T-helper 9 cell (primary cell): ENCODE results near the gene IL12B.
"Not testable (repeated sequence)": the region's sequence is repeated elsewhere in the genome, so short reads cannot be mapped to it uniquely, and the experiment has no call there.

Experiments
- DNase-seq: peaks from one replicate; pipeline ENCODE4 v3.0.0-alpha.2; 2020
- total RNA-seq, 2 donors: gene quantifications; one replicate each; lab custom pipeline; 2026; lab: John Stamatoyannopoulos, UW

Gene IL12B
- 0 reads per million in 2 donors for total RNA-seq

DNA sequence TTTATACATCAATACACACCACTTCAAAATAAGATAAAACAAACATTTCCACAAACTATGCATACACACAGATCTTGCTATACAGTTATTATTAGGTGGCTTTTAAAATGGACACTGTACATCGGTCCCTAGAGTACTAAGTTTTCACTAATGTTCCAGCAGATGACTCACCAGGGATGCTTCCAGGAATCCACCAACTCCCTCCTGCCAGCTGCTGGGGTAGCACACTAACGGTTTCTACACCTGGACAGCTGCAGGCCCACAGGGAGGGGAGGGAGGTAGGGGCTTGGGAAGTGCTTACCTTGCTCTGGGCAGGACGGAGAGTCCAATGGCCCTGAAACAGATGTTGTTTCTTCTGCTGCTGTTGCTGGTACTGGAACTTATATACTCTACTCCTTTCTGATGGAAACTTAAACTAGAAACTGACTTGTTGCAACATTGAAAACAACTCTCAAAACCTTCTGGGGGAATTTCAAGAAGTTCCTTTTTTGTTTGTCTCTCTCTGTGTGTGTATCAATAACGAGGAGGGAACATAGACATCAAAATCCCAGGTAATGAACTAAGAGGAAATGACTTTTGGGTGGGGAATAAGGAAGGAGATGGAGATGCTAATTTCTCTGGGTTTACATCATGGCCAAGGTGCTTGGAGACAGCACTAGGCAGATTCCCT lies at the start of gene IL12B:
TSS of gene IL12B (minus strand) at position 357 of the 670 bp plus-strand sequence. CDS start 3,705 bp downstream, outside the sequence.
- no peak for DNase-seq

DNA sequence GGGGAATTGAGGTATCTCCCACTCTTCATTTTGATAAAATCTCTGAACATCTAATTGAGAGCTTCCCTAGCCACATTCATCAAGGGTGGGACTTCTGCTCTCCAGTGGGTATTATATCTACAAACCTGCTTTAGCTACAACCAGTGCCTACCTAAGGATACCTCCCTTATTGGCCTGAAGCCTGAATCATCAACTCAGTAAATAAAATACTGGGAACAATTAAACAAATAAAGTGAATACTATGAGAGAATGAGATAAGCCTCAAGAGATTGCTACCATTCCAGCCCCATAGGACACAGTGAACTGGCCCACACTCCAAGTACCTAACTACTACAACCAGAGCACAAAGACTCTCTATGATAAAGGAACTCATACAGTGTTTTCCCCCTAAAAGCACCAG lies 47.4 kb upstream of the IL12B start:
- no peak for DNase-seq

DNA sequence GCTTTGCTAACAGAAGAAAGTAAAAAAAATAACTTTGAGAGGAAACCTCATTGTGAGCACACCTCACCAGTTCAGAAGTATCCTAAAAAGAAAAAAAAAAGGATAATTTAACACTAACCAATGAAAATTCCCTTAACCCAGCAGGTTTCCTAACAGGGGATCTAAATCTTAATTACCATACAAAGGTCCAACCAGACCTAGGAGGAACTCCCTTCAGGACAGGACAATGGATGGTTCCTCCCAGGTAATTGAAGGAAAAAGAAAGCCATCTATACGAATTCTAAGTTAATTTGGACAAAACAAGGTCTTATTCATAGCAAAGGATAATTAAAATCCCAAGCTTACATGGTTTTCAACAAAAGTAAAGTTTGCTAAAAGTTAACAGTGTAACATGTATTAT lies 37.6 kb upstream of the IL12B start:
- DNase-seq, result not testable (repeated sequence)

DNA sequence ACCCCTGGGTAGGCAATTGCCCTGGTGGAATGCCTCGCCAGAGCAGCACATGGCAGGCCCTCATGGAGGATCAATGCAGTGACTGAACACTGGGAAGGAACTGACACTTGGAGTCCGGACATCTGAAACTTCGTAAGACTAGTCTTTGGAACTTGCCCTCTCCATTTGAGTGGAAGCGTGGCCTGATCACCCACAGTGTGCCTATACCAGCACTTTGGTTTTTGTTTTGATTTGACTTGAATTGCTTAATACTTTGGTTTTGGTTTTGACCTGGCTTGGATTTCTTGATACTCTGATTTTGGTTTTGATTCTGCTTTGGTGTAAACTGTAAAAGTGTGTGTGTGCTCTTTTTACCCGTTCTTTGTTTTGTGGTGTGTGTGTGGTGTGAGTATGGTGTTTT lies 36.5 kb upstream of the IL12B start:
- DNase-seq, result not testable (repeated sequence)

DNA sequence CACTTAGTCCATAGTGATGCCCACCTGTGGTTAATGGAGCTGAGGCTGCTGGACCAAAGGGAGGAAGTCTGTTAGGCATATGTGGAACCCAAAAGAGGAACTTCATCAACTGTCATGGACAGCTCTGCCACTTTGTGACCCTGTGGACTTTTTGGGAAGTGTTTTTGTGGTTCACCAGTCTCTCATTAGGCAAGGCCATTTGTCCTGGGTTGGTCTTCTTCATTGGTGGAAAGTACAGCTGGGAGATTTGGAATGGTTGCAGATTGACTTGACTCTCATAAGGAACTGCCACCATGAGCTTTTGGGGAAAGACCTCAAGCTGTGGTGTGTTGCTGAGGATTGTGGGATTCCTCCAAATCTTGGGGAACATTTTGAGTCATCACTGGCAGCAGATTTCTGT lies 31.9 kb upstream of the IL12B start:
- no peak for DNase-seq

DNA sequence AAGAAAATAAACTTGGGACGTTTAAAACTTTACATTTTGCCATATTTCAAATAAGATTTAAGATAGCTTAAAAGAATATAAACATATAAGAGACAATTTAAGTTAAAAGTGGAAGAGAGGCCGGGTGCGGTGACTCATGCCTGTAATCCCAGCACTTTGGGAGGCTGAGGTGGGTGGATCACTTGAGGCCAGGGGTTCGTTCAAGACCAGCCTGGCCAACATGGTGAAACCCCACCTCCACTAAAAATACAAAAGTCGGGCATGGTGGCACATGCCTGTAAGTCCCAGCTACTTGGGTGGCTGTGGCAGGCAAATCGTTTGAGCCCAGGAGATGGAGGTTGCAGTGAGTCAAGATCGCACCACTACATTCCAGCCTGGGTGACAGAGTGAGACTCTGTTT lies 29.6 kb upstream of the IL12B start:
- DNase-seq, result not testable (repeated sequence)

DNA sequence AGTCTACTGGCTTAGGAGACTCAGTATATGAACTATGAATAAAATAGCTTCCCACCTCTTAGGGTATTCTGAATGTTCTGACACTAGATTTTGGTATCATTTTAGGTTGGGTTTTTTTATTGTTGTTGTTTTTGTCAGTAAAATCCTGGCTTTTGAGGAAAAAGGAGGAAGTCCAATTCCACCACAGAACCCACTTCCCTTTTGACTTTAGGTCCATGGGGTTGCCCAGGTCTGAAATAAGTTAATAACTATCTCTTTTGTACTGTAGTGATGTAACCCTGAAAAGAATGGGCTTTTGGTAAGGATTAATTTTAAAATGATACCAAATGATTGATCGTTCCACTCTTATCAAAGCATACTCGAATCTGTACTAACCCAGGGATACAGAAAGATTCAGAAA lies 29.1 kb upstream of the IL12B start:
- no peak for DNase-seq

DNA sequence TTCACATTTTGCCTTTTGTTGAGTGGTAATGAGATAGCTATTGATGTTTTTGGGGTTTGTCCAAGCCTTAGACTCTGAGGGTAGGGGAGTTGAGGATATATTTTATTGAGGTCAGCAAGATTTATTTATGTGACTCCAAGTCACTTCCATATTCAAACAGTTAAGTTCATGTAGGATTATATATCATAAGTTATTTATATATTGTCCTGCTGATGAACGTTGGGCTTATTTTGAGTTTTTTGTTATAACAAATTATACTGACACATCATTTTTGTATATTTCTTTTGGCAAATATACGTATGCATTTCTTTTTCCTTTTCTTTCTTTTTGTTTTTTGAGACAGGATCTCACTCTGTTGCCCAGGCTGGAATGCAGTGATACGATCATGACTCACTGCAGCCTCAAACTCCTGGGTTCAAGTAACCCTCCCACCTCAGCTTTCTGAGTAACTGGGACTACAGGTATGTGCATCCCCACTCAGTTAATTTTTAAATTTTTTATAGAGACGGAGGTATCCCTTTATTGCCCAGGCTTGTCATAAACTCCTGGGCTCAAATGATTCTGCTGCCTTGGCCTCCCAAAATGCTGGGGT lies 23.5 kb upstream of the IL12B start:
- no peak for DNase-seq

DNA sequence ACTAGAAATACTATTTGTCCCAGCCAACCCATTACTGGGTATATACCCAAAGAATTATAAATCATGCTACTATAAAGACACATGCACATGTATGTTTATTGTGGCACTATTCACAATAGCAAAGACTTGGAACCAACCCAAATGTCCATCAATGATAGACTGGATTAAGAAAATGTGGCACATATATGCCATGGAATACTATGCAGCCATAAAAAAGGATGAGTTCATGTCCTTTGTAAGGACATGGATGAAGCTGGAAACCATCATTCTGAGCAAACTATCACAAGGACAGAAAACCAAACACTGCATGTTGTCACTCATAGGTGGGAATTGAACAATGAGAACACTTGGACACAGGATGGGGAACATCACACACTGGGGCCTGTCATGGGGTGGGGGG lies 20.4 kb upstream of the IL12B start:
- DNase-seq, result not testable (repeated sequence)

DNA sequence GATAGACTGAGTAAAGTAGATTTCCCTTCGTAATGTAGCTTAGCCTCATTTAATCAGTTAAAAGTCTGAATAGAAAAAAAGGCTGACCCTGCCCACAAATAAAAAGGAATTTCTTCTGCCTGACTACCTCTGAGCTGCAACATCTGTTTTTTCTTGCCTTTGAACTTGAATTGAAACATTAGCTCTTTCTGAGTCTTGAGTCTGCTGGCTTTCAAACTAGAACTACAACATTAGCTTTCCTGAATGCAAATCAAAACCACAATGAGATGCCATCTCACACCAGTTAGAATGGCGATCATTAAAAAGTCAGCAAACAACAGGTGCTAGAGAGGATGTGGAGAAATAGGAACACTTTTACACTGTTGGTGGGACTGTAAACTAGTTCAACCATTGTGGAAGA lies 19.9 kb upstream of the IL12B start:
- not testable (repeated sequence) for DNase-seq

DNA sequence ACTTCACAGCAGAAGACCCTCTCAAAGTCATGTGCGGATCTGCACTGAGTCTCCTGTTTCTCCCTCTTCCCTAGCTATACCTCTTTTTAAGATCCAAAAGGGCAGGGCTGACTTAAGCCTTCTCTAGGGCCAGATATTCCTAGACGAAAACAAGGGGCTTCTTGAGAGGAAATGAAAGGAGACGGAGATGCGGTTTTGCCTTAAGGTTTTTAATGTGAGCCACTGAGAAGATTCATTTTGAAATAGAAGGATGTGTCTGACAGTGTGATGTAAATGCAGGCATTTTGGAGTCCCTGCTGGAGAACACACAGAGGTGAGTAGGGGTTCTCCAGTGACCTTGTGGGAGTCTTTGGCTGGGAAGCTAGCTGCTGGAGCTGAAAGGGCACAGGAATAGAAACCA lies 15.6 kb upstream of the IL12B start:
- no peak for DNase-seq

DNA sequence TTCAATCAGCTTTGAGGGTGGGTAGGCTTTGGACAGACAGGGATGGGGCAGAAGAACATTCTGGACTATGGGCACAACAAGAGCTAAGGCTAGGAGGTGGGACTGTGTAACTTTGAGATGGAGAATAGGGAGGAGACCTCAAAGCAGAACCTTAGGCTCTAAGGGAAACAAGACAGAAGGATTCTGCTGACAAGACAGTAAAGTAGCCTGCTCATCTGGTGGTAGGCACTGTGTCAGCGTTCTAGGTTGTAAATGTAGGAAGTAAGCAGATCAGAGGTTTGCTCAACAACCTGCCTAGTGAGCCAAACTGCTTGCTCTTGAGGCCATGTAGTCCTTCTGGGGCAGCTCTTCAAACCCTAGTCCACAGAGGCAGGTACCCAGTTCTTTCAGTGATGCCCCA lies 15.0 kb upstream of the IL12B start:
- DNase-seq, result no peak

DNA sequence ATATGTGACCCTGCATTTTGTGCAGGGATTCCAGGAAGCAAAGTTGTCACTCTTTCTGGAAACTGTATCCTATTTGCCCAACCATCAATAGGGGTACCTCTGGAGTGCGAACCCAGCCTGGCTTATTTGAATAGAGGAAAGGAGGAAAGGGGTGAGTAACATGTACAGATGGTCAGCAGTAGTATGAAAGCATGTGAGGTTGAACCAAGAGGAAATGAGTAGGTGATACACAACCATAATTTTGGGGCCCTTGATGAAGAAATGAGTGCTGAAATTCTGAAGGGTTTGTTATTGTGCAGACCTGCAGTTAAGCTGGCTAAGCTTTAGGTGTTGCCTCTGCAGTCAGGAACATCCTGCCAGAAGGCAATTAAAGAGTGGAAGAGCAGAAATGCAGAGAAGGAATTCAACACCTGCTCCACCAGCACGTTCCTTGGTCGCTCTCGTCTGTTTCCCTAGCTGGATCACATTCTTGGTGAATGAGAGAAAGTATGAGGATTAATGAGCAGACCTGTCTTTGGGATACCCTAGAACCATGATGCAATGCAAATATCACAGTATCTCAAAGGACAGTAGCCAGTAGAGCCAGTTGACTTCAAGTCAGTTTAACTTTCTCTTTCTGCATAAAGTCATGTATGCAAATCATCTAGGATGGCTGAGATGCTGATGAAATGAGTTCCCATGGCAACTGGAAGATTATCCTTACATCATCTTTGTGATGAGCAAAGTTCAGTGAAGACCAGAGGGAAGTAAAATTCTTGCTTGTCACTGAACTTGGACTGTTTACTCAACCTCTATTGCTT lies 13.2 kb upstream of the IL12B start:
- no peak for DNase-seq

DNA sequence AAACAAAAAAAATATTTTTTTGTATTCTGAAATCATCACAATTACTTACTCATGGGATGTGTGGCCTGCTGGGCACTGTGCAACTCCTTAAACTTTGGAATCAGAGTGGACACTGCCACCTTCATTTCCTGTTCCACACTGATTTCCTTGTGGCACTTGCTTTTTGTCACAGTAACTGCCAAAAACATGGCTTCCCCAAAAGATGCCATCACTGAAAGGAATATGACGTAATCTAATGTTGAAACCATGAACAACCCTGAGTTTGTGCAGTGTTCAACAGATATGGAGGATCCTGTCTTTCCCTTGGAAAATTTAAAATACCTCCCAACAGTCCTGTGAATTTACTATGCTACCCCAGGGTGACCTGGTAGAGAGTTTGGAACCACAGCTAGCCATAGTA lies 12.6 kb upstream of the IL12B start:
- DNase-seq, result no peak

DNA sequence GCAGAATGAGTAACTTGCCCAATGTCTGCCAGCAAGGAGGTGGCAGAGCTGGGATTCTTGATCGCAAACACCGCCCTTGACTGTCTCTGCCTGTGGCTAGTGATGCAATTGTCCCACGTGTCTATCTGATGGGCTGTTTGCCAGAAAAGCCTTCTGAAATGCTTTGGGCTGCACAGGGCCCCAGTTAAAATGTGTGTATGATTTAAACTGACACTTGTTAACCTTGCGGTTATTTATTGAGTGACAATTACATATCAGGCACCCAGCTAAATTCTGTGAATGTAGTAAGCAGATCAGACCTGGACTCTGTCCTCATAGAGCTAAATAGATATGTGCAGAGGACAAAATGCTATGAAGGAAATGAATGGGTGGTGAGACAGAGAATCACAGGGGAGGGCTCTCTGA lies 11.6 kb upstream of the IL12B start:
- peak; percentile 57 for DNase-seq

DNA sequence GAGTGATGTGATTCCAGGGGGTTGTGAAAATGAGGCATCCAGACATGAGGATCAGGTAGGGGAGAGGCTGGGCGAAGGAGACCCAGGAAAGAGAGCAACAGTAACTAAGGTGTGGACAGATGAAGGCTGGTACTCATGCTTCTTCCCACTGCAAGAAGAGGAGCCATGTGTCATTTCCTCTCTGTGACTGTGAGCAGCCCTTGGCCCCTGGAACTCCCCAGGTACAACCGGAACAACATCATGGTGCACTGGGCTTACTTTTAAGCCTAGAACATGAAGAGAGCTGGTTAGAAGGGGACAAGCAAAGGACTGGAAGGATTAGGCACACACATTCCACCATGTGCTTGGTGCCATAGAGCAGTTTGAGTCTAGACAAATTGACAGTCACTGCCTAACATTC lies 10.9 kb upstream of the IL12B start:
- DNase-seq, result no peak

DNA sequence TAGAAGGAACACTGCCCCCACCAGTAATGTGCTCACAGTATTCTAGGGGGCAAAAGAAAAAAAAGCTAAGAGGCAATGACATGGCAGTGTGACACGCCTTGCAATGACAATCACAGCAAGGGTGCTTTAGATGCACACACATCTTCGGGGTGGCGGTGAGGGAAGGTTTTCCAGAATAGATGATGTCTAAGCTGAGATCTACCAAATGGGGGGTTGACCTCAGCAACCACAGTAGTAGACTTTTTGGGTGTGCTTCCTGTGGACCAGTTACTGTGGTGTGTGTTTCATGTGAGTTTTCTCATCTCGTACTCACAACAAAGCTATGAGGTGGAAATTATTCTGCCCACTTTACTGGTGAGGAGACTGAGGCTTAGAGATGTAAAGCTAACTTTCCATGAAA lies 10.2 kb upstream of the IL12B start:
- no peak for DNase-seq

DNA sequence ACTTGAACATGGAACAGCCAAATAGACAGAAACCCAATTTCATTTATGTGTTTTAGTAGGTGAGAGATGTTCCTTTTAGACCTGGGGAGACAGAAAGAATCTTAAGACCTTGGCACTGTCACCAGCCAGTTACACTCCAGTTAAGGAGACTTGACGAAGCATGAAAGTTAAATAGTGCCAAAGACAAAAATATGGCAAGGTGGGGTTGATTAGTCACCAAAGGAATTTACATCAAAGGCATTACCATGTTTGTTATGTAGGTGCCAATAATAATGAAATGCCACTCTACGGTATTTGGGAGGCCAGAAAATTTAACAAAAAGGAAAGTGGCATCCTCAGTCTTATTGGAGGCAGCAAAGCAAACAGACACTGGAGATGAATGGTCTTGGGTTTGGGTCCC lies 9.2 kb upstream of the IL12B start:
- DNase-seq, result no peak

DNA sequence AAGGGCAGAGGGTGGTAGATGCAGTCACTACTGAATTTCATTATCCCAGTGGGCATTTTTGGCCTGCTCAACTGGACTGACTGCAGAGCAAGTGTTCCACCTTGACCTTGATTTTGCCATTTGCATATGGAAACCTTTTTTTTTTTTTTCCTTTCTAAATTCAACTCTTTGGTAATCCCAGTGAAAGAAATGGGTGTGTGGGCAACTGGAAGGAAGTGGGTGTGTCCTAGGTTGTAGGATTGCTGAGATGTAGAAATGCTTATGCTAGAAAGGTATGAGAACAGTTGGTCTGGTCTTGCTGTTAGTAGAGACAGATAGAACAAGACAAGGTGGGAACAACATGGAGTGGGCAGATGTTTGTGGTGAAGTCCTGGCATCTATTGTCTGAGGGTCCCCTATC lies 7.8 kb upstream of the IL12B start:
- DNase-seq, result no peak

DNA sequence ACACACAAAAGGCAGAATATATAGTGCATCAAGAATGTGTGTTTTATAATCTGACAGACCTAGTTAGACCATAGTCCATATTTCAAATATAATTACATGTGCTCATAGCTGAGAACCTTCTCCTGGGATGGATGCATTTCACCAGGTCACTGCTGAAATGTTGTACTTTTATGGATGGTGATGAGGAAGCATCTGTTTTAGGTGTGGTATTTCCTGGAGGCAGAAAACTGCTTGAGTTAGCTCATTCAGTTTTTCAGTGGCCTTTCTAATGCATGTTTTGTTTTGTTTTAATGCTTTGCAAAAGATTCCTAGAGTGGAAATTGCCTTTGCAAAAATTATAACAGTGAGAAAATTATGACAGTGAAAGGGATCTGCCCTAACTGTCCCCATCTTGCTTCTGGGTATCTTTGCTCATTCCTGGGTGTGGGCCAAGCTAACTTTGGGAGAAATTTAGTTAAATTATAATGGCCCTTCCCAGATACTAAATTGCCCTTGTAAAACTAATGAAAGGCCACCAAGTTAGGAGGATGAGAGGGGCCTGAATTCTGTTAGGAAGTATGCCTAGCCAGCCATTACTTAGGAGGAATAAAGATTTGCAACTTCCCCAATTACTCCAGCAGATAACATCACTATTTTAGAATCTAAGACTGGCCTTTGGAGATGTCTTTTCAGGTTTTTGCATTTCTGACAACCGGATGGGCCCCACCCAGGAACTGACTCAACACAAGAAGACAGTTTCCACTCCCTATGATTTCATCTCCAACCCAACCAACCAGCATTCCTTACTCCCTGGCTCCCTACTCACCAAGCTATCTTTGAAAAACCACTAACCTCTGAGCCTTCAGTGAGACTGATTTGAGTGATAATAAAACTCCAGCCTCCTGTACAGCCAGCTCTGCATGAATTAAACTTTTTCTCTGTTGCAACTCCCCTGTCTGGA lies 7.0 kb upstream of the IL12B start:
- peak; percentile 26 for DNase-seq

DNA sequence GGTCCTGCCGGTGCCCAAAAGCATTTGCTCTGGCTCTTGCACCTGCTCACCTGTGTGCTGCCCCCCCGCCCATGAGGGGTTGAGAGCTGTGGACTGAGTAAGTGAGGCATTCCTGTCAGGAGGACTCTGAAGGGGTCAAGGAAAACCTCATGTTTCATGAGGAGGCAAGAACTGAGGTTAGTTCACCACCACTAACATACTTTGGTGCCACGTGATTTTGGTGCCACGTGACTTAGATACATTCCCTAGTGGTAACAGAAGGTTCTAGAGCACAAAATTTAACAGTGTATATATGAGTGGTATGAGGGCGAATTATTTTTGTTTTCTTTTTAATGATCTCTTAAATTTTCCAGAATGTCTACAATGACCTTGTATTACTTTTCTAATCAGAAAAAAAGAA lies 6.3 kb upstream of the IL12B start:
- DNase-seq, result no peak

DNA sequence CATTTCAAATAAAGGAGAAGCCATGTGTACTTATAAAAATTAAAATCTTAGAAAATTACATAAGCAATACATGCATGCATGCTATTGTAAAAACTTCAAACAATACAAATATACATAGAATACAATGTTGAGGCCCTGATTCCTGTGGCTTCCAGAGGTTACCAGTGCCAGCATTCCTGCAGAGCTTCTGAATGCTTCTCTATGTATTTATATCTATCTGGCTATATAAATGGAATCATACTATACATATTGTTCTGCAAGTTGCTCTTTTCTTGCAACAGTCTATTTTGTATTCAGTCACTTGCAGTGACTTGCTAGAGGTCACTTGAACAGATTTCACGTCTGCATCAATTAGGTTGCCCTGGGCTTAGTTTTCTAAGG lies 3.2 kb upstream of the IL12B start:
- no peak for DNase-seq
